Mucosa of rectum (tissue), 2 donors: ENCODE results near the gene USP3.

ENCODE experiments used
- H3K27ac ChIP-seq, 2 donors: one replicate each; pipeline ENCODE4 v1.7.0; 2013; ENCODE audit warnings: inconsistent platforms in 2 of 2, low read depth in 2 of 2, low read length in 2 of 2
- H3K27me3 ChIP-seq, 2 donors: one replicate each; pipeline ENCODE4 v1.7.0; 2013; ENCODE audit warnings: low read length in 2 of 2; ENCODE audit not compliant: control insufficient read depth in 2 of 2, insufficient read depth in 2 of 2
- H3K36me3 ChIP-seq, 2 donors: one replicate each; pipeline ENCODE4 v1.7.0; 2013; ENCODE audit warnings: low read length in 2 of 2; ENCODE audit not compliant: control insufficient read depth in 2 of 2, insufficient read depth in 2 of 2
- H3K4me1 ChIP-seq, 2 donors: one replicate each; pipeline ENCODE4 v1.7.0; 2013; ENCODE audit warnings: low read length in 2 of 2, mild to moderate bottlenecking in 1 of 2; ENCODE audit not compliant: control insufficient read depth in 2 of 2, insufficient read depth in 2 of 2
- H3K4me3 ChIP-seq, 2 donors: one replicate each; pipeline ENCODE4 v1.7.0; 2013; ENCODE audit warnings: low read length in 2 of 2
- H3K9ac ChIP-seq, 2 donors: one replicate each; pipeline ENCODE4 v1.7.0; 2013; ENCODE audit warnings: low read length in 2 of 2, low read depth in 1 of 2, mild to moderate bottlenecking in 1 of 2
- H3K9me3 ChIP-seq, 2 donors: one replicate each; pipeline ENCODE4 v1.7.0; 2013; ENCODE audit warnings: low read length in 2 of 2; ENCODE audit not compliant: control insufficient read depth in 2 of 2
- donor health status: healthy.
- donor health status: Normal muscosa, but diverticular disease.

USP3 gene

DNA sequence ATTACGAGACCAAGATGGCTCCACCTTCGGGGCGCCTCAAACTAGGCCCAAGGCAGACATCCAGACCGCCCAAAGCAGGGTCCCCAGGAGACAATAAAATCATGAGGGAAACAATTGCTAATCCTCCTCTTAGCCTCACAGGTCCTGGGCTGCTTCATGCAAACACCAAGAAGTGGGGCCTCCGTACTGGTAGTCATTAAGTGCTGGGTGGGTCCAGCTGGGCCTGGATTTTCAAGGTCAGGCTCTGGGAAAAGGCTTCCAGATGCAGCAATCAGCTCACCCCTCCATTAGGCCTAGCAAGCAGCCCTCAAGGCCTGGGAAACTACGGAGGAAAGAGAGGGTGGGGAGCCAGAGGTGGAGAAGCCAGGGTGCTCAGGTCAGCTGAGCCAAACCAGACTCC, 93.4 kb downstream of the USP3 start:
- Histone ChIP-seq H3K27ac (peak overlapping the region; percentile 90 to 94), H3K4me3 (peak overlapping the region in 1 of 2 donors; percentile 82), H3K36me3 (peaks cover 8 to 13% of the 10 kb centered on the region in 2 donors), H3K9ac (peak overlapping the region; percentile 41 to 91), H3K4me1 (peaks cover 44 to 45% of the 10 kb centered on the region in 2 donors), H3K9me3 (no peaks in the 10 kb centered on the region), H3K27me3 (no peaks in the 10 kb centered on the region)

GRCh38 chr15:63598473-63599400, 94.3 kb downstream of the USP3 start:
- Histone ChIP-seq H3K4me3 (peak overlapping the region; percentile 82 to 86), H3K9ac (peak overlapping the region; percentile 56 to 91), H3K4me1 (peaks cover 44 to 45% of the 10 kb centered on the region in 2 donors), H3K27me3 (no peaks in the 10 kb centered on the region), H3K9me3 (no peaks in the 10 kb centered on the region), H3K27ac (peak overlapping the region; percentile 90 to 94), H3K36me3 (peaks cover 0 to 4% of the 10 kb centered on the region in 2 donors)

- H3K27me3 ChIP-seq = no peaks in the 10 kb centered on the region
- H3K4me3 ChIP-seq = peak overlapping the region; percentile 82 to 86
- peaks cover 44 to 45% of the 10 kb centered on the region in 2 donors for H3K4me1 ChIP-seq
- peak overlapping the region; percentile 90 to 94 for H3K27ac ChIP-seq
- peak overlapping the region; percentile 85 to 91 for H3K9ac ChIP-seq
- H3K9me3 ChIP-seq = no peaks in the 10 kb centered on the region
- no peaks in the 10 kb centered on the region for H3K36me3 ChIP-seq
These were observed 95.1 kb downstream of the USP3 start for GRCh38 chr15:63599401-63600000.

GRCh38 chr15:63600001-63600615, 95.7 kb downstream of the USP3 start:
- peaks cover 44 to 45% of the 10 kb centered on the region in 2 donors for H3K4me1 ChIP-seq
- no peaks in the 10 kb centered on the region for H3K9me3 ChIP-seq
- peak overlapping the region; percentile 82 to 86 for H3K4me3 ChIP-seq
- no peaks in the 10 kb centered on the region for H3K27me3 ChIP-seq
- H3K36me3 ChIP-seq = no peaks in the 10 kb centered on the region
- peak overlapping the region; percentile 85 to 91 for H3K9ac ChIP-seq
- H3K27ac ChIP-seq = peak overlapping the region; percentile 90 to 94

DNA sequence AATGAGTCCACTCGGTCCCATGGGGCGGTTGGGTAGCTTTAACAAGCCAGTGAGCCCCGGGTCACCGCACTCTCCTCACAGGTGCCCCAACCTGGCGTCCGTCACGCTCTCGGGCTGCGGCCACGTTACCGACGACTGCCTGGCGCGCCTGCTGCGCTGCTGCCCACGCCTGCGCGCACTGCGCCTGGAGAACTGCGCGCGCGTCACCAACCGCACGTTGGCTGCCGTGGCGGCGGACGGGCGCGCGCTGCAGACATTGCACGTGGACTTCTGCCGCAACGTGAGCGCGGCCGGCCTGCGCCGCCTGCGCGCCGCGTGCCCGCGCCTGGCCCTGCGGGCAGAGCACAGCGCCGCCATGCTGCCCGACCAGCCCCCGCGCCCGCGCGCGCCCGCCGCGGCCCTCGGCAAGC, 96.2 kb downstream of the USP3 start:
- Histone ChIP-seq H3K9ac (peak overlapping the region; percentile 89 to 91), H3K36me3 (no peaks in the 10 kb centered on the region), H3K9me3 (no peaks in the 10 kb centered on the region), H3K27me3 (no peaks in the 10 kb centered on the region), H3K27ac (peak overlapping the region; percentile 90 to 94), H3K4me3 (peak overlapping the region; percentile 82 to 86), H3K4me1 (peaks cover 44 to 45% of the 10 kb centered on the region in 2 donors)

GRCh38 chr15:63601026-63601703, 96.8 kb downstream of the USP3 start:
- Histone ChIP-seq H3K27ac (peak overlapping the region; percentile 90 to 94), H3K9me3 (no peaks in the 10 kb centered on the region), H3K4me3 (peak overlapping the region; percentile 81 to 86), H3K4me1 (peaks cover 42 to 45% of the 10 kb centered on the region in 2 donors), H3K36me3 (no peaks in the 10 kb centered on the region), H3K9ac (peak overlapping the region; percentile 89 to 91), H3K27me3 (no peaks in the 10 kb centered on the region)

- Histone ChIP-seq H3K4me3 (peak overlapping the region; percentile 81 to 86), H3K9me3 (no peaks in the 10 kb centered on the region), H3K27ac (peak overlapping the region; percentile 90 to 94), H3K9ac (peak overlapping the region; percentile 89 to 91), H3K4me1 (peaks cover 40 to 42% of the 10 kb centered on the region in 2 donors), H3K27me3 (no peaks in the 10 kb centered on the region), H3K36me3 (no peaks in the 10 kb centered on the region)
These were observed 97.4 kb downstream of the USP3 start for GRCh38 chr15:63601704-63602185.

- no peak overlapping the region for H3K9ac ChIP-seq
- peaks cover 33 to 34% of the 10 kb centered on the region in 2 donors for H3K4me1 ChIP-seq
- no peak overlapping the region for H3K27ac ChIP-seq
- no peaks in the 10 kb centered on the region for H3K27me3 ChIP-seq
- no peaks in the 10 kb centered on the region for H3K9me3 ChIP-seq
- peaks cover 1 to 4% of the 10 kb centered on the region in 2 donors for H3K36me3 ChIP-seq
- H3K4me3 ChIP-seq = peak overlapping the region in 1 of 2 donors; percentile 13
These were observed 98.2 kb downstream of the USP3 start for GRCh38 chr15:63602595-63602994.

GRCh38 chr15:63603516-63603915, 99.1 kb downstream of the USP3 start:
- no peaks in the 10 kb centered on the region for H3K9me3 ChIP-seq
- no peaks in the 10 kb centered on the region for H3K27me3 ChIP-seq
- H3K36me3 ChIP-seq = peaks cover 11 to 14% of the 10 kb centered on the region in 2 donors
- peaks cover 24 to 26% of the 10 kb centered on the region in 2 donors for H3K4me1 ChIP-seq
- H3K9ac ChIP-seq = no peak overlapping the region
- H3K4me3 ChIP-seq = no peak overlapping the region
- H3K27ac ChIP-seq = no peak overlapping the region
